GM19455 (cell line): ENCODE results near the gene SLC22A31.

Experiments
- ATAC-seq: cut with Tn5 transposase; IDR thresholded peaks from one replicate; pipeline ENCODE4 v1.9.1; 2021; ENCODE audit not compliant: unreplicated experiment

Gene SLC22A31

DNA sequence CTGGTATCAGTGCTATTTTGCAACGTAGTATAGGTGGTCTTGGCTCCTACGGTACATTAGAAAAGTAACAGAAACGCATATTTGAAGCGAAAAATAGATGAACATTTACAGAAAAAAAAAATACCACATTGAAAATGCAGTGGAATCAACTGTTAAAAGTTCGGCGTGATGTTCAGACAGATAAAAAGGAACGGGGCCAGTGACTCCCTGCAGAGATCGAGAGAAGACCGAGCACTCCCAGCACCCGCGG lies 16.7 kb upstream of the SLC22A31 start:
- no peak for ATAC-seq

DNA sequence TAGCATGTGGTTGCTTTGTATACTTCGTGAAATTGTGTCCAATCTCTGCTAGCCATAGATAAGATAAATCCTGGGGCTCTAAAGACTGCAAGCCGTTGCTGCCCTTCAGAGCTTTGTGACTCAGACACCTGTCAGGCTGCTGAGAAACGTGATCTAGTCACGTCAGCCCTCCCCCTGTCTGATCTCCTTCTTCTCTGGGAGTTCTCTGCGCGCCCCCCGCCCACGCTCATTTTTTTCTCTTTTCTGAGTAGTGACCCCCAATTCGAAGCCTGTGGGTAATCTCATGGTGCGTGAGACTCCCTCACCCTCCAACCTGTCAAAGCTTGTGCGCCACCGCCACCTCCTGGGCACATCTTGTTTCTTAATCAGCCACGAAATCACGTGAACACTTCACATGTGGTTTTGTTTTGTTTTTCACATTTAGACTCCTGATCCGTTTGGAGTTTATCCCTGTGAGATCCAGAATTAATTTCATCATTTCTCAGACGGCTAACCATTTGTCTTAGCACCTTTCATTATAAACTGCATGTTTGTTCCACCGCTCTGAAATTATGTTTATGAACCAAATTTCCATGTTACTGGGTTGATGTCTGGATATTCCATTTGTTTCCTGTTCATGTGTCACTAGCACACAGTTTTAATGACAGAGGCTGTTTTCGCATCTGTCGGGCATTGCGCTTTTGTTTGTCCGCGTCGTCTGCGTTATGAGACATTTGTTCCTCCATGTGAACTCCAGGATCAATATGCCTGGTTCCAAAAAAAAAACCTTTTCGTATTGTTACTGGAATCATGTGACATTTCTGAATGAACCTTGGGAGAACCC lies 16.2 kb upstream of the SLC22A31 start:
- no peak for ATAC-seq

DNA sequence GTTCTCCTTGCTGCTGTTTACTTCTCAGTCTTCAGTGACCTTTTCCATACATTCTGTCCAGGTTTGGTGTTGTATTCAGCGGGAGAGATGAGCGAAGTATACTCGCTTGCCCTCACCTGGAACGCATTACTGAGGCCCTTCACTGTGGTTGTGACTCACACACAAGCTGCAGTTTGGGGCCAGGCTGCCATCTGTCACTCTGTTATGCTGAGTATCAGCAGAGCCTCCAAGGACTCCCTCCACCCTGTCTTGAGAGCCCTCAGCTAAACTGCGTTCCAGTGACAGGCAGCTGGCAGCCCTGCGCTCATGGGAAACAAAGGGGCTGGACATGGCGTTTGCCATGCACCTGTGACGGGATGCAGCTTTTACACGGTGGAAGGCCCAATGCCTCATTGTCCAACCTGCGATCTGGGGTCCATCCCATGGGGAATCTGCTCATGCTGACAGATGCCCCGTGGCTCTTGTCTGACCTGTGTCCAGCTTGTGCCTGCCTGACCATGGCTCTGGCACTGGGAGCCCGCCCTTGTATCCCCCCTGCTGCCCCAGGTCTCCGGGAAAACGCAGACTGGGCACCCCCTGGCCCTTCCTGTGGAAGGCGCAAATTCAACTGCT lies 10.7 kb upstream of the SLC22A31 start:
- no peak for ATAC-seq

DNA sequence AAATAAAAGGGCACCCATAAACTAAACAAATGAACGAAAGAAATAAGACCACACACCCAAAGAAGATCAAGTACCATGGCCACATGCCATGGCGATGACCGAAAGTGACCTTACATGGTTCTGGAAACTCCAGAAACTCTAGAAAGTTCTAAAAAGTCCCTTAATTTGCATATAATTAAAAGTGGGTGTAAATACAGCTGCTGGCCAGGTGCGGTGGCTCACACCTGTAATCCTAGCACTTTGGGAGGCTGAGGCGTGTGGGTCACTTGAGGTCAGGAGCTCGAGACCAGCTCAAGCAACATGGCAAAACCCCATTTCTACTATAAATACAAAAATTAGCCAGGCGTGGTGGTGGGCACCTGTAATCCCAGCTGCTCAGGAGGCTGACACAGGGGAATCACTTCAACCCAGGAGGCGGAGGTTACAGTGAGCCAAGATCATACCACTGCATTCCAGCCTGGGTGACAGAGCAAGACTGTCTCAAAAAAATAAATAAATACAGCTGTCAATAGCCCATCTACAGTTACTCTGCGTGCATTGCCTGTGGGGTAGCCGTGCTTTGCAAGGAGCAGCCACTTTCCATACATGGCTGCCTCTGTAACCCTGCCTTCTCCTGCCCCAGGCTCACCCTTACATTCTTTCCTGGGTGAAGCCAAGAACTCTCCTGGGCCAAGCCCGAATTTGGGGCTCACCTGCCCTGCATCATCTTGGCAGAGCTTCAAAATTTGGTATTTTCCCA lies 10.0 kb upstream of the SLC22A31 start:
- no peak for ATAC-seq

DNA sequence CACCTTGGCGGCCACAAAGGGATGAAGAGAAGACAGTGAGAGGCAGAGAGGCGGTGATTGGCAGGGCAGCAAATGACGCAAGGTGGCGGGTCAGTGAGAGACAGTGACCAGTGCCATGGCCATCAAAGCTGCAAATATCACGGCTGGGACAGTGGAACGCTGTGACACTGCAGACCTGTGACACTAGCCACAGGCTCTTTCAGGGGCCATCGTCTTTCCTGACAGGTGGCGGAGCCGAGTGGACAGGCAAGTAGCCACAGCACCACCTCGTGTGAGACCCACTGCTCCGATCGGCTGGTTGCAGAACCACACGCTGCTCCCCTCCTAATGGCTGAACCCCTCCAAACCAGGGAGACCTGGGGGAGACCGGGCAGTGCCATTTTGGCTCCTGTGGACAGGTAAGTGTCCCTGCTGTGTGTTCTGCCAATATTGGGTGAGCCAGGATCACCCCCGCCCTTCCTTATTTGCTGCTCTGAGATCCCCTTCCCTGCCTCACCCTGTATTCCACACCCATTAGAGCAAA lies 9.2 kb upstream of the SLC22A31 start:
- ATAC-seq, result no peak

DNA sequence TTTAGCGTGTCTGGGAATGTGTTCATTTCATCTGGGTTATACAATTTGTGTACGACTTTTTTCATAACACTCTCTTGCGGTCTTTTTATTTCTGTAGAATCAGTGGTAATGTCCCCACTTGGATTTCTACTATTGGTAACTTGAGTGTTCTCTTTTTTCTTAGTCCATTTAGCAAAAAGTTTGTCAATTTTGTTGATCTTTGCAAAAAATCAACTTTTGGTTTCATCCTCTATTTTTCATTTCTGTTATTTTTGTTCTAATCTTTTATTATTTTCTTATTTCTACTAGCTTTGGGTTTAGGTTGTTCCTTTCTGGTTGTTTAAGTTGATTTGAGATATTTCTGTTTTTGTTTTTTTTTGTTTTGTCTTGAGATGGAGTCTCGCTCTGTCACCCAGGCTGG lies 7.7 kb upstream of the SLC22A31 start:
- no peak for ATAC-seq

DNA sequence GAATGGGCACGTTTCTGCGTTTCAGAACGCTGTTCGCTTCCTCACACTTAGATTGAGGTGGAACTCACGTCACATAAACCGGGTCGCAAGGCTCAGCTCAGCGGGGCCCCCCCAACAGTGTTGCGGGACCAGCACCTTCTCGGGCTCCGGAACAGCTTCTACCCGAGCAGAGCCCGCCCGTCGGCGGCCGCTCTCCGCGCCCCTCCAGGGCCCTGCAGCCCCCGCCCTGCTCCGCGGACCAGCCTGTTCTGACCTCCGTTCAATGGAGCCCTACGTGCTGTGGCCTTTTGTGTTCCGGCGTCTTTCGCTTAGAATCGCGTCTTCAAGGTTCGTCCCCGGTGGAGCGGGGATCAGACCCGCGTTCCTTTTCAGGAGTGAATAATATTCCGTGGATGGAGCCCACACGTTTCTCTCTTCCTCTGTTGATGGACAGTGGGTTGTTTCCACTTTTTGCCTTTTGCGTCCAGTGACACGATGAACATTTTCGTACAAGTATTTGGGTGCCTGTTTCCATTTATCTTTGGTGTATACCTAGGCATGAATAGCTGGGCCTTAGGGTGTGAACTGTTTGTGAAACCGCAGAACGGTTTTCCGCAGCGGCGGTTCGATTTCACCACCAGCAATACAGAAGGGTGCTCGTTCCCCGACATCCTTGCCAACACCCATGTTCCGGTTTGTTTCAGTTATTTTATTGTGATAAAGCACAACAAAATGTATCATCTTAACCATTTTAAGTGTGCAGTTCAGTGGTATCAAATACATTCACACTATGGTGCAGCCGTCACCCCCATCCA lies 2.3 kb upstream of the SLC22A31 start:
- no peak for ATAC-seq

DNA sequence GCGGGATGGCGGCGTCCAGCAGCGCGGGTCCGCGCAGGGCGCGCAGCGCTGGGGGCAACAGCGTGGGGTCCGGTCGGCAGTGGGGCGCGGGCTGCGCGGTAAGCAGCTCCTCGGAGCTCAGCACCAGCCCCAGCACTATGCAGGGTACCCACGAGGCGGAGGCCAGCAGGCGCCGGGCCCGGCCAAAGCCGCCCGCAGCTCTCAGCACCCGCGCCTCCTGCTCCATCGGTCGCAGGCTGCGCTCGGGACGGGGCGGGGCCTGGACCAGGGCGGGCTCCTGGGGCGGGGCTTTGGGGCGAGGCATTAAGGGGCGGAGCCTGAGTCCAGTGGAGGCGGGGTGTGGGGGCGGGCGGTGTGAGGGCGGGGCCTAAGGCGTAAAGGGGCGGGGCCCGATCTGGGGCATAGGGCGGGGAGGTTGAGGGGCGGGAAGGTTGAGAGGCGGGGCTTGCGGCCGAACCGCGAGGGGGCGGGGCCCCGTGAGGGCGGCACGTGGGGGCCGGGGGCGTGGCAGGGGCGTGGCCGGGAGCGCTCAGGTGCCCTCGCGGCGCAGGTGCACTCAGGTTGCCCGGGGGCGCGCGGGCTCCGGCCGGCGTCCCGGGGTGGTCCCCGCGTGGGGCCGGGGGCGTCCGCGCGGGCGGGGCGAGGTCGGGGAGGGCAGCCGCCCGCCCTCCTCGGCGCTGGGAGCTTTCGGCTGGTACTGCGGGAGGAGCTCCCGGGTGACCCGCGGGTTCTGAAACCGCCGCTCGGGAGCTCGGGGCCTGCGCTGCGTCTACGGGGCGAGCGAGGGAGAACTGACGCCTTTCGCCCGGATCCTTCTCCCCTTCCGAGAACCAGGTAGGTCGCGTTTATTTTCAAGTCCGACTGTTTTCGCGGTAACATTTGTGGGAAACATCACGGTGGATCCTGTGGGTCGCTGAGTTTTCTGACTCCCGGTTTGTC lies 1.4 kb upstream of the SLC22A31 start:
- ATAC-seq, result no peak

DNA sequence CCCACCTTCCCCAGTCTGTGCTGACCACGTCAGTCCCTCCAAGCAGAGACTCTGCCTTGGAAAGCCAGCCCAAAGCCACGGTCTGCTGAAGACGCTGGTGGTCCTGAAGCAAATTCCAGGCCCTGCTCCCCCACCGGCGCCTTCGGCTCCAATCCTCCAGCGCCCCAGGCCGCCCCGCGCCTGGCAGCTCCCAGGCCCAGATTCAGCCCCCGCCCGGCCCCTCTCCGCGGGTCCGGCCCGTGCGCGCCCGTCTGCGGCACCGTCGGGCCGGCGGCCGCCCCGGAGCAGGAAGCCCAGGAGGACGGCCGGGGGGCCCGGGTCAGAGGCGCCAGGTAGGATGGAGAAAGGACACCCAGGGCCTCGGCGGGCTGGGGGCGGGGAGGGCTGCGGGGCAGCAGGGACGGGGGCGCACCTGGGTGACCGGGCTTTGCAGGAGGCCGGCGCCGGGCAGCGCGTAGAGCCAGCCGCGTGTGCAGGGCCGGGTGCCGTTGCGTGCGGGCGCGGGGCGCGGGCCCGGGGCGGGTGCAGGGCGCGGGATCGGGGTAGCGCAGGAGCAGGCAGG lies 594 bp upstream of the SLC22A31 start:
- no peak for ATAC-seq

DNA sequence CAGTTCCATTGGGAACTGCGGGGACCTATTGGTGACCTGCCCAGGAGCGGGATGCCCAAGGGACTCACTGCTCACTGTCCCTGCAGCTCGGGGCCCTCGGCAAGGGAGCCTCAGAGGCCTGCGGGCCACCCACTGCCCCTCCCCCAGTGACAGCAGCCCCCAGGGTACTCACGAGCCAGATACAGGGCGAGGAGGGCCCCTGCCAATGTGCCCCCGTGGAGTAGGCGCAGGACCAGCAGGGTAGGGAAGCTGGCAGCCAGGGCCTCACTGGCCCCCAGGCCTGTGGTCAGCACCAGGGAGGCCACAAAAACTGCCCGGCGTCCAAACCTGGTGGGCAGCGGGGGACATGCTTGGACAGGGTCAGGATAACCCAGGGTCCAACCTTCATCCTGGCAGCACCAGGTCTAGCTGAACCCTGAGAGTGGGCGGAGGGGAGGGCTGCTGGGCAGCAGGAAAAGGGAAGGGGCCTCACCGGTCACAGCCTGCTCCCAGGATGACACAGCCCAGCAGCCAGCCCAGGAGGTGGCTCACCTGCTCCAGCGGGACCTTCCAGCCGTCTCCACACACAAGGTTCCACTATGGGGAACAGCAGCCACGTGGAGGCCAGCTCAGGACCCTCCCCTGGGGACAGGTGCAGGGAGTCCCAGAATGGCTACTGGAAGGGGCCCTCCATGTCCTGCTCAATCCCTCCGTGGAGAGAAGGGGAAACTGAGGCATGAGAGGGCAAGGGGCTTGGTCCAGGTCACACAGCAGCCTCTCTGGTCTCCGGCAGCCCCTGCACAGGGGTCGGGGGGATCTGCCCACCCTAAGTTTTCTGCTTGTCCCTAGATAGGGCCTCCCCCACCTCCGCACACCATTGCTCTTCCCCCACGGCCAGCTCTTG lies 855 bp downstream of the SLC22A31 start:
- no peak for ATAC-seq

DNA sequence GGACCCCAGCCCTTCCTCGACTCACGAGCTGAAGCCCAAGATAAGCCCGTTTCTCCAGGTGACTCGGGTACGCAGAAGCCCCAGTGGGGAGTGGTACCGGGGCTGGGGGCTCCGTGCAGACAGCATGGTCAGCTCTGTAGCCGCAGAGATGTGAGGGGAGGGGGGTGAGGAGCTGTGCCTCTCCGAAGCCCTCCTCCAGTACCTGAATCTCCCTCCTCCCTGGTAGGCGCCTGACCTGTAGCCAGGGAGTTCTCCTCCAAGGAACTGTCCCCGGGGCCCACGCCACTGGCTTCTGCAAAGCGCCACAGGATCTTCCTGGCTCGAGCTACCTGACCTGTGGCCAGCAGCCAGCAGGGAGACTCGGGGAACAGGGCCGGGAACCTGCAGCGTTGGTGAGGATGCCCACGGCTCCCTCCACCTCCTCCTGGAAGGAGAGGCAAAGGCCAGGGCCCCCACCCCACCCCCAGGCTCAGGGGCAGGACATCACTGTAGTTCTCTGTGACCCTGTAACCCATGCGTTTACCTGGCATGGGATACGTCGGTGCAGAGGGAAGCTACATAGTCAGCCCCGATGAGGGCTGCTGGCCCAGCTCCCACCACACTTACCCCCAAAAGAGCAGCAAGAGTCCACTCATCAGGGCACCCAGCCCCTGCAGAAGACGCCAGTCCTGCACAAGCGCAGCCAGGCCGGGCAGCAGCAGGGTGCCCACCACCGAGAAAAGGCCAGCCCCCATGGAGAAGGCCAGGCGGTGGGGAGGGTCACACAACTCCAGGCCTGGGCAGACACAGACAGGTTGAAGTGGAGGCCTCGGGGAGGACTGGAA lies 1.7 kb downstream of the SLC22A31 start:
- ATAC-seq, result no peak

DNA sequence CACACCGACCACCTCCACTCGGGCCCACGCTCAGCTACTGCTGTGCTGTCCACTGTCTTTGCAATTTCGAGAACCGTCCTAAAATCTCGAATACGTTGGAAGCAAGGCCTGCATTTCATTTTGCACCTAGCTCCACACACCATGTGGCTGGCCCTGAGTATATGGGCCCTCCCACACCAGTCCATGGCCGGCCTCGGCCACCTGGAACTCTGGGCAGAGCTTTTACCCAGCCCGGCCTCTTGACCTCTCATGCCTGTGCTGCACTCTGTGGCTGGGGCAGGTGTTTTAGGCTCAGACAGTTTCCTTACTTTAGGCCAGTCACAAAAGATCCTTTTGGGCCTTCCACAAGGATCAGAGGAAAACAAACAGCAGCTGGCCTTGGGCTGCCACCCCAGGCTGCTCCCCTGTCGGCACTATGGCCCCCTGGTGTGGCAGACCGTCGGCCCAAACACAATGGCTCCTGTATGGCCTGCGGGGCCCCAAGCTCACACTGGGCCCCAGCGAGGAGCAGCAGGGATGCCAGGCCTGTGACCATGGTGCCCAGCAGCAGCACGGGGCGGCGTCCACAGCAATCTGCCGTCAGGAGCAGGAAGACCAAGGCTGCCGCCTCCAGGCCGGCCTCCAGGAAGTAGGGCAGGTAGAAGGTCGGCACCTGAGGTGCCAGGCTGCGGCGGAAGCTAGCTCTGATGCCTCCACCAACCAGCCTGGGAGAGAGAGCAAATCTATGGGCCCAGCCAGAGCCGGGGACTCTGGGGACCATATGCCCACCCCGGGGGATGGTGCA lies 2.5 kb downstream of the SLC22A31 start:
- no peak for ATAC-seq

DNA sequence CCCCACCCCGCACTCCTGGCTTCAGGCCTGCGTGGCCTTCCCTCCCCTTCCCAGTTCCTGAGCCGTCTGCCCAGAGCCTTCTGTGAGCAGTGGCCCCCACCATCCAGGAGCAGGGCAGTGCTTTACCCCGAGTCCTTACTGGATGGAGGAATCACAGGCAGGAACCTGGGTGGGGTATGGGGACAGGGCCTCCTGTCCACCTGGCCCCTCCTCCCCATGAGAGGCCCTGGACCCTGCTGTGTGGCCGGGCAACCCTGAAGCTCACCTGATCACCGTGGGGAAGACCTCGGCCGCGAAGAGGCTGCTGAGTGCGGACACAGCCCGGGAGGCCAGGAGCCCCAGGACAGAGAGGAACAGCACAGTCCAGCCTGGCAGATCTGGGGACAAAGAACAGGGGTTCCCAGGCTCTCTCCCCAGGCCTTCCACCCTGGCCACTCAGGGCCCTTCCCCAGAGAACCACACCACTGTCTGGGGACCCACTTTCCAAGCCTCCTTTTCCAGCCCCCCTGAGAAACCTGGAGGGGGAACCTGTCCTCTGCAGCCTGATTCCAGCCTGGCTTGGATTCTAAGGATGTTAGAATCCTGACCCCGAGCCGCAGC lies 3.2 kb downstream of the SLC22A31 start:
- no peak for ATAC-seq

DNA sequence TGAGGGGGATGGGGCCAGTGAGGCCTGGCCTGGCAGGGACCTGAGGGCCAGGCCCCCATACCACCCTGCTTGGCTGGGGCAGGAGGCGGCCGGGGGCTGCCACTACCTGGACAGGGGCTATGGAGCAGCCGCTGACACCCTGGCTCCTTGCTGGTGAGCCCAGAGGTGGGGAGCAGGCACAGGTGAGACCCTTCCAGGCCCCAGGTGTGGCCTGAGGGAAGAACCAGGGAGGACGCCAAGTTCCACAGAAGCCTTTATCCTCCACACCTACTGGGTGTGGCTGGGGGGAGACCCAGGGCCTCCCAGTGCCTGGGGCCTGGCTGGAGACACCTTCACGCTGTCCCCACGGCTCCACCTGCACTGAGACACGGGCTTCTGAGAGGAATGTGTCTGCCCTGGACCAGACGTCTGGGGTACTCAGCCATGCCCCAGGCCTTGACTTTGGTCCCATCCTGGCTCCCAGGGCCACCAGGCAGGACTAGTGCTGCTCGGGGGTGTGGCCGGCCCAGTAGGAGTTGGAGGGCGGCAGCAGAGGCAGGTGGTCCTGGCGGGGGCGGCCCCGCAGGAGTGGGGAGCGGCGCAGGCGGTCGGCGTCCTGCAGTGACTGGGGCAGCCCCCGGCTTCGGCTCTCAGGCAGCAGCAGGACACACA lies 4.7 kb downstream of the SLC22A31 start:
- ATAC-seq, result no peak

DNA sequence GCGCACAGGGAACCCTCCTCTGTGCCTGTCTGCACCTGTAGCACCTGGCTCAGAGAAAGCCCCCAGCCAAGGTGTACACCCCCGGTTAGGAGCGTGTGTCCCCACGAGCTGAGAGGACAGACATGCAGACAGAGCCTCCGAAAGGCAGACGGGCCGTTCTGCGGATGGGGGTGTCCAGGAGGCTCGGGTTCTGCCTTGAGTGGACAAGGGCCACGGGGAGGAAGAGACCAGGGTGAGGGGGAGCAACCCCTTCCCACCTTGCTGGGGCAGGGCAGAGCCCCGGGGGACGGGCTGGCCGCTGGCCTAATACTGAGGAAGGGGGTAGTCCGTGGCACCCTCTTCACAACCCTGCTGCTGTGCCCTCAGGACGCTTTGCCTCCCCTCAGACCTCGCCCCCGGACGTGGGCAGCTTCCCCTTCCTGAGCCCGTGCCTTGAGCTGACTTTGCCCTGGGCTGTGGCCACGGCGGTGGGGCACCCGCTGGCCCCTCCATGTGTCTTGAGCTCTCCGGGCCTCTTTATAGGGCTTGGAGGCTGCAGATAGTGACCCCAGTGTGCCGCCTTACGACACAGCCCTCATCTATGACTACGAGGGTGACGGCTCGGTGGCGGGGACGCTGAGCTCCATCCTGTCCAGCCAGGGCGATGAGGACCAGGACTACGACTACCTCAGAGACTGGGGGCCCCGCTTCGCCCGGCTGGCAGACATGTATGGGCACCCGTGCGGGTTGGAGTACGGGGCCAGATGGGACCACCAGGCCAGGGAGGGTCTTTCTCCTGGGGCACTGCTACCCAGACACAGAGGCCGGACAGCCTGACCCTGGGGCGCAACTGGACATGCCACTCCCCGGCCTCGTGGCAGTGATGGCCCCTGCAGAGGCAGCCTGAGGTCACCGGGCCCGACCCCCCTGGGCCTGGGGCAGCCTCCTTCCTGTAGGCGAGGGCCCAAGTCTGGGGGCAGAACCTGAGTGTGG lies 5.7 kb downstream of the SLC22A31 start:
- ATAC-seq, result no peak
